Suppressor macrophage treated with lipopolysaccharide for 4 hours (primary cell): Measurements from ENCODE around the gene MRPL53.

Source experiments
- DNase-seq: peaks from one replicate; pipeline ENCODE4 v3.0.0-alpha.2; 2020

MRPL53 gene

DNA sequence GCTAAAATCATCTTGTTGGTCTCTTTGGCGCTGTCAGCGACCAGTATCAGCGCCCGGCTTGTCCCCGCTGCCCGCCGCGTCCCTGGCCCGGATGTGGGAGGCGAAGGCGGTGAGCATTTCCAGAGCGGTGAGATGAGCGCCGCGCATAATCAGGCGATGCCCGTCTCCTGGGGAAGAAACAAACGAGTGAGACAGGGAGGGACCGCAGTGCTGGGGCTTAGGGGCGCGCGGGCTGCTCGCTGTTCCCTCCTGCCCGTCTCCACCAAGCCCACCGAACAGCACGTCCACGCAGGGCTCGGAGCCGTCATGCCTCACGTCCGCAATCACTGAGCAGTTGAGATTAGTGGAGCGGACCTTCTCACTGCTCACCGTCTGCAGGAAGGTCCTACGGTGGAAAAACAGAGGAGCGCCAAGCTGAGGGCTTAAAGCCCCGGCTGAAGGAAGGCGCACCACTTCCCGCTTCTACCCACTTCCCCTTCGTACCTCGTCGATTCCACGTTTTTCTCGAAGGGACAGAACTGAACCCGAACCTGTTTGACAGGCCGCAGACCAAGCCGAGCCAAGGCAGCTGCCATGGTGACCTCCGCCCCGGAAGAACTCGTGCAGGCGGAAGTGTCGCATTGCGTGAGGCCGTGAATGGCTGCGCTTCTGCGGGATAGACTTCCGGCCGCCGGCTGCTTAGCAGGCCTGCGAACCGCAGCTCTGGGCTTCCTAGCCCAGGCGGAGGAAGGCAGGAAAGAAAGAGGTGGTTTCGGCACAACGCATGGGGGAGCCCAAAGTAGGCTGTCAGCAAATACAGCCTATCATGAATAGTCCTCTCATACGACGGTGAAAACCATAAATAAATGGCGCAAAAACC is at the start of gene MRPL53:
MRPL53 (minus strand) TSS at position 595 of the 859 bp plus-strand sequence; CDS start at position 575, 20 bp downstream.
- DNase-seq = peak; percentile 96

- DNase-seq = no peak
These were observed 44.2 kb upstream of the MRPL53 start for GRCh38 chr2:74516650-74517049.

- DNase-seq = peak; percentile 65
These were observed 43.6 kb upstream of the MRPL53 start for GRCh38 chr2:74515981-74516633.

DNA sequence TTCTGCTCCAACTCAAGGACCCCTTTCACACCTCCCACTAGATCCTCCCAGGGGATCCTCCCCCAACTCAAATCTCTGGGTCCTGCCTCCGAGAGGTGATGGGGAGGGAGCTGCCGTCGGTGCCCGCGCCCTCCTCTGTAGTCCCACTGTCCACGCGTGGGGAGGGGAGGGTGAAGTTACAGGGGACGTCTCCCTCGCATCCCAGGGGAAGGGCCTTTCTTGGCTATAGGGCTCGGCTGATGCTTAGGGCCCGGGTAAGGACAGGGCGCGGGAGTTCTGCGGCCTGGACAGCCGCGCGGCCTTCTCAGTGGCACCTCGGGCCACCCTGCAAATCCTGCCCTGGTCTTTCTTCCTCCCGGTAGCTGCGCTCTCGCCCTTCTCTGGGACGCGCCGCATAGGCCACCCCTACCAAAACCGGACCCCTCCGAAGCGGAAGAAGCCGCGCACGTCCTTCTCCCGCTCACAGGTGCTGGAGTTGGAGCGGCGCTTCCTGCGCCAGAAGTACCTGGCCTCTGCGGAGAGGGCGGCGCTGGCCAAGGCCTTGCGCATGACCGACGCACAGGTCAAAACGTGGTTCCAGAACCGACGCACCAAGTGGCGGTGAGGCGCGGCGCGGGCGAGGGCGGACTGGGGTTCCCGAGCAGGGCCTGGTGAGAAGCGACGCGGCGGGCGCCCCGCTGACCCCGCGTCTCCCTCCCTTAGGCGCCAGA is 42.9 kb upstream of the MRPL53 start:
- no peak for DNase-seq

- no peak for DNase-seq
These were observed 42.1 kb upstream of the MRPL53 start, which contains the start of gene TLX2 for GRCh38 chr2:74514368-74515270. Gene TLX2 (plus strand): TSS chr2:74514450. CDS start chr2:74514807, 357 bp downstream.

DNA sequence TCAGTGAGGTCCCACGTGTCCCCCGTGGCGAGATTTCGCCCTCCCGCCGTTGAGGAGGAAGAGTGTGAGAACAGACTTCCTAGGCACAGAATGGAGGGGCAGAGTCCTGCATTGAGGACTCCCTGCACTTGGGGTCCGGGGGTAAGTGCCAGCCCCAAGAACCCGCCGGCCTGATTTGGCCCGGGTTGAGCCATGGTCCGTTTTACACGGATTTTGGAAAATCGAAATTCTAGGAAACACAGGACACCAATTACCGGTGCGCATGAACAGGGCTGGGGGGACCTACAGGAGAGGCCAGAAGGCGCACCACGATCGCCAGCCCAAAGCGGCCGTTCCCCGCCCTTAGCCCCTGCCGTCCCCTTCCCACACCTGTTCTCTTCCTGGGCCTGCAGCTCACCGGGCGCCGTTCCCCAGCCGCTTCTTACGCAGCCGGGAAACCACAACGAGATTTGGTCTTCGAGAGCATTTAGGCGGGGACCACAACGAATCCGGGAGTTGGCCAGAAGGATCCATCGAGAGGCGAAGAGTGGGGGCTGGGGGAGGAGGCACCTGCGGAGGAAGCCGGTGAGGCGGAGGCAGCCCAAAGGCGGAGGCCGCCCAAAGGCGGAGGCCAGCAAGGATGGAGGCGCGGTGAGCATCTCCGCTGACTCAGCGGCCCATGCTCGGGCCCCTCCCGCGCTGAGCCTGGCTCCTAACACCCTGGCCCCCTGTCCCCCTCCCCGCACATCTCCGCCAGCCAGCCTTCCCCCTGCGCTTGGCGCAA is 41.3 kb upstream of the MRPL53 start:
- no peak for DNase-seq

- no peak for DNase-seq
These were observed 40.5 kb upstream of the MRPL53 start for GRCh38 chr2:74512744-74513604.

- no peak for DNase-seq
These were observed 38.9 kb upstream of the MRPL53 start for GRCh38 chr2:74511104-74511989.

GRCh38 chr2:74510272-74510671 is 37.8 kb upstream of the MRPL53 start:
- no peak for DNase-seq

DNA sequence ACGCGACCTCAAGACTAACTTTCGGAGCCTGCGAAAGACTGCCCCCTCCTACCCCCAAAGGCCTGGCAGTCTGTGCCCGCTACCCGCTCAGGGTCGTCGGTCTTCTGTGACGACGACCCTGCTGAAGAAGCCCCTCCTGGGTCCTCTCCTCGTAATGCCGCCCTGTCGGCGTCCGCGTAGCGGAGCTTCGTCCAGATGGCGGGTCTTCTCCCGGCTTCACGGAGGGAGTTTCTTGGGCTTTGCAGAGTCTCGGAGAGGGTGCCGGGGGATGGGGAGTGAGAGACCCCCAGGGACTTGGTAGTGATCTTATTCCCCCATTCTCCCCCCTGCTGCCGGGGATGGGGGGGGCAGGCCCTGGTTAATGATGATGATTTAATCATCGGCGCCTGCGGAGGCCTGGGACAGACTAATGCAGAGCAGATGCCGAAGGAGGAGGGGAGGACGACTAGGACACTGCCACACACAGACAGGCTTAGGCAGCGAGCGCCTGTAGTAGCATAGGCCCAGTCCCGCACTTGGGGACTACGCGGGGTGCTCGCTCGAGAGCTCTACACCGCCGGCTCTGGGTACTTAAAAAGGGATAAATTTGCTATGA is 35.5 kb upstream of the MRPL53 start:
- no peak for DNase-seq

GRCh38 chr2:74507145-74507925 is 34.9 kb upstream of the MRPL53 start, which contains the start of gene PCGF1:
Gene PCGF1 (minus strand): TSS chr2:74507695. CDS start chr2:74507668, 27 bp downstream.
- DNase-seq = peak; percentile 99

GRCh38 chr2:74505448-74506246 is 33.2 kb upstream of the MRPL53 start:
- DNase-seq = no peak

DNA sequence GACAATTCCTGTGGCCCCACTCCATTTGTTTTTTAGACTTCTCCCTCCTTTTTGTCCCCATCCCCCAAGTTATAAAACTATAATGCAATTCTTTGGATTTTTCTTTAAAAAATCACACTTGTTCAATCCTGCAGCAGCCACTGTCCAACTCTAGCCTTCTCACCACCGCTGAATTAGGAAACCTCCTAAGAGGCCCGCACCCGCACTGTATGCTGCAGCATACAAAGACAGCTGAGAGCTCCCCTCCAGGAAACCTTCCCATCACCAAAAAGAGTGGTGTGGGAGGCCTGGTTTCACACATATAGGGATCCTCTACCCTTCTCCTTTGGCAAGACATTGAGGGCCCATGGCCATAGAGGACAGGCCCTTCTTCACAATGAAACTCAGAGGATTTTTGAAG is 32.1 kb upstream of the MRPL53 start:
- no peak for DNase-seq

DNA sequence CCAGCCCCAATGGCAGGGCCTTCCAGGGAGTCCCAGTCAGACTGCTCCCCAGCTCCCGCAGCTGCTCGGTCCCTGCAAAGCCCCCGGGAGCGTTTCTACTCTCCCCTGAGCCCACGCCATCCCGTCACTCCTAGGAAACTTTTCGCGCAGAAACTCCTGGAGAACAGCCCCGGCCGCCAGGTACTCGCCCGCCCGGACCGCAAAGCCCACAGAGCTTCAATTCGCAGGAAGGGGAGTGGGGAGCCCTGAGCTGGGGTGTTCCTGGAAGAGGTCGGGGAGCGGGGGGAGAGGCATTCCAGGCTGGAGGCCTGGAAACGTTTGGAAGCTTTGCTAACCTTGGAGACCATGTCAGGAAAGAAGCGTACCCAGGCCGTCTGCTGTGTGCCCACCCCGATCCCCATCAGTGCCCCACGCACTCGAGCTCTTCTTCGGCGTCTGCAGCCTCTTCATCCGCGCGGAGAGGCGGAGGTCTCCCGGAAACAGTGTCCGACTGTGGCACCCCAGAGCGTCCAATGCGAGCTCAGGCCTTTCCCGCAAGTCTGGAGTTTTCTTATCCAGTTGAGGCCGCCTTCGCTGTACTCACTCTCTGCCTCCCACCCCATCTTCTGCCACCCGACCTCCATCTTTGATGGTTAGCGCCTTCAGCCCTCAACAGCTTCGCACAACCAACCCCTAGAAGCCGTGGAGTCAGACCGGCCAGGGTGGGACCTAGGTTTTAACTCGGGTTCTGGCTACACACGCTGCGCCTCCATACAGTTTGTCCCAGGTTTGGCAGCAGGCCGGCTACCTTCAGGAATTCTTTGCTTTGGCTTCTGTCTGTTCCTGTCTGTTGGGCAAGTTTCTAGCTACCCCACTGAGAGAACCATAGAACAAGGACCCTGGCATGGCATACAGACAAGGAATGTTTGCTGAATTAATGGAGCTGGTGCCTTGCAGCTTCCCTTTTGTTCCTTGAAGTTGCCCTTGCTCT is 31.3 kb upstream of the MRPL53 start:
- DNase-seq = no peak

- DNase-seq = peak; percentile 85
These were observed 30.4 kb upstream of the MRPL53 start for GRCh38 chr2:74502720-74503505.
